ENCODE results near the gene C5AR2. TPM values are rescaled to one million over a fixed set of nuclear protein-coding genes. Genes with fewer than 3 reads are reported as not detected.
A peak's percentile ranks its signal among the peaks of the same experiment; 100 is the strongest.

C5AR2 gene
- total RNA-seq, 1 donor from 2014 or later: 6.4 TPM

DNA sequence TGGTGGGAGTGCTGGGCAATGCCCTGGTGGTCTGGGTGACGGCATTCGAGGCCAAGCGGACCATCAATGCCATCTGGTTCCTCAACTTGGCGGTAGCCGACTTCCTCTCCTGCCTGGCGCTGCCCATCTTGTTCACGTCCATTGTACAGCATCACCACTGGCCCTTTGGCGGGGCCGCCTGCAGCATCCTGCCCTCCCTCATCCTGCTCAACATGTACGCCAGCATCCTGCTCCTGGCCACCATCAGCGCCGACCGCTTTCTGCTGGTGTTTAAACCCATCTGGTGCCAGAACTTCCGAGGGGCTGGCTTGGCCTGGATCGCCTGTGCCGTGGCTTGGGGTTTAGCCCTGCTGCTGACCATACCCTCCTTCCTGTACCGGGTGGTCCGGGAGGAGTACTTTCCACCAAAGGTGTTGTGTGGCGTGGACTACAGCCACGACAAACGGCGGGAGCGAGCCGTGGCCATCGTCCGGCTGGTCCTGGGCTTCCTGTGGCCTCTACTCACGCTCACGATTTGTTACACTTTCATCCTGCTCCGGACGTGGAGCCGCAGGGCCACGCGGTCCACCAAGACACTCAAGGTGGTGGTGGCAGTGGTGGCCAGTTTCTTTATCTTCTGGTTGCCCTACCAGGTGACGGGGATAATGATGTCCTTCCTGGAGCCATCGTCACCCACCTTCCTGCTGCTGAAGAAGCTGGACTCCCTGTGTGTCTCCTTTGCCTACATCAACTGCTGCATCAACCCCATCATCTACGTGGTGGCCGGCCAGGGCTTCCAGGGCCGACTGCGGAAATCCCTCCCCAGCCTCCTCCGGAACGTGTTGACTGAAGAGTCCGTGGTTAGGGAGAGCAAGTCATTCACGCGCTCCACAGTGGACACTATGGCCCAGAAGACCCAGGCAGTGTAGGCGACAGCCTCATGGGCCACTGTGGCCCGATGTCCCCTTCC is 11.8 kb upstream of the C5AR2 start:
- TF ChIP-seq, protein P1, sequence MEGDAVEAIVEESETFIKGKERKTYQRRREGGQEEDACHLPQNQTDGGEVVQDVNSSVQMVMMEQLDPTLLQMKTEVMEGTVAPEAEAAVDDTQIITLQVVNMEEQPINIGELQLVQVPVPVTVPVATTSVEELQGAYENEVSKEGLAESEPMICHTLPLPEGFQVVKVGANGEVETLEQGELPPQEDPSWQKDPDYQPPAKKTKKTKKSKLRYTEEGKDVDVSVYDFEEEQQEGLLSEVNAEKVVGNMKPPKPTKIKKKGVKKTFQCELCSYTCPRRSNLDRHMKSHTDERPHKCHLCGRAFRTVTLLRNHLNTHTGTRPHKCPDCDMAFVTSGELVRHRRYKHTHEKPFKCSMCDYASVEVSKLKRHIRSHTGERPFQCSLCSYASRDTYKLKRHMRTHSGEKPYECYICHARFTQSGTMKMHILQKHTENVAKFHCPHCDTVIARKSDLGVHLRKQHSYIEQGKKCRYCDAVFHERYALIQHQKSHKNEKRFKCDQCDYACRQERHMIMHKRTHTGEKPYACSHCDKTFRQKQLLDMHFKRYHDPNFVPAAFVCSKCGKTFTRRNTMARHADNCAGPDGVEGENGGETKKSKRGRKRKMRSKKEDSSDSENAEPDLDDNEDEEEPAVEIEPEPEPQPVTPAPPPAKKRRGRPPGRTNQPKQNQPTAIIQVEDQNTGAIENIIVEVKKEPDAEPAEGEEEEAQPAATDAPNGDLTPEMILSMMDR (IDR thresholded peaks at IDR 0.05): no peak
- Histone ChIP-seq H3K27me3 (ENCODE audit: low read depth) (peaks cover 9% of the 10 kb centered on the region), H3K9me3 (no peaks in the 10 kb centered on the region), H3K27ac (no peak overlapping the region), H3K4me3 (no peak overlapping the region), H3K4me1 (peaks cover 4% of the 10 kb centered on the region), H3K36me3 (peaks cover 8% of the 10 kb centered on the region)
- DNase-seq (no peak), ATAC-seq (no peak)
- intact Hi-C loops (cut with DNase I): no loop called here

DNA sequence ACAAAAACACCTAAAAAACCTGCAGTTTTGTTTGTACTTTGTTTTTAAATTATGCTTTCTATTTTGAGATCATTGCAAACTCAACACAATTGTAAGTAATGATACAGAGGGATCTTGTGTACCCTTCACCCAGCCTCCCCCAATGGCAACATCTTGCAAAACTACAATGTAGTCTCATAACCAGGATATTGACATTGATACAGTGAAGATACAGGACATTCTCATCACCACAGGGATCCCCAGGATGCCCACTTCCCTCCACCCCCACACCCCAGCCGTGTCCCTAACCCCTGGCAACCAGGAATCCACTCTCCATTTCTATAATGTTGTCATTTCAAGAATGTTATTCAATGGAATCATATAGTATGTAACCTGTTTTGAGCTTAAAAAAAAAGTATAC is 10.3 kb upstream of the C5AR2 start:
- no peaks in the 10 kb centered on the region for H3K9me3 ChIP-seq
- TF ChIP-seq, protein P1 (IDR thresholded peaks at IDR 0.05): no peak
- ATAC-seq (no peak), DNase-seq (no peak)
- no peak overlapping the region for H3K4me3 ChIP-seq
- H3K27me3 ChIP-seq (ENCODE audit: low read depth): peaks cover 9% of the 10 kb centered on the region
- no peak overlapping the region for H3K27ac ChIP-seq
- intact Hi-C loops (cut with DNase I): no loop called here
- H3K36me3 ChIP-seq: peaks cover 8% of the 10 kb centered on the region
- H3K4me1 ChIP-seq: peaks cover 5% of the 10 kb centered on the region

DNA sequence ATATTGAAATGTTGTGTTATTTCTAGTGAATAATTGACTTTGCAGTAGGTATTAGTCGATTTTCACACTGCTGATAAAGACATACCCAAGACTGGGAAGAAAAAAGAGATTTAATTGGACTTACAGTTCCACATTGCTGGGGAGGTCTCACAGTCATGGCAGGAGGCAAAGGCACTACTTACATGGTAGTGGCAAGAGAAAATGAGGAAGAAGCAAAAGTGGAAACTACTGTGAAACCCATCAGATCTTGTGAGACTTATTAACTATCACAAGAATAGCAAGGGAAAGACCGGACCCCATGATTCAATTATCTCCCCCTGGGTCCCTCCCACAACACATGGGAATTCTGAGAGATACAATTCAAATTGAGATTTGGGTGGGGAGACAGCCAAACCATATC is 9.9 kb upstream of the C5AR2 start:
- H3K4me1 ChIP-seq: peaks cover 5% of the 10 kb centered on the region
- no peak for DNase-seq
- TF ChIP-seq, protein P1 (IDR thresholded peaks at IDR 0.05): no peak
- intact Hi-C loops (cut with DNase I): no loop called here
- H3K4me3 ChIP-seq: no peak overlapping the region
- peak overlapping the region; percentile 24 for H3K27ac ChIP-seq
- peaks cover 9% of the 10 kb centered on the region for H3K27me3 ChIP-seq (ENCODE audit: low read depth)
- no peak for ATAC-seq
- no peaks in the 10 kb centered on the region for H3K9me3 ChIP-seq
- peaks cover 8% of the 10 kb centered on the region for H3K36me3 ChIP-seq

DNA sequence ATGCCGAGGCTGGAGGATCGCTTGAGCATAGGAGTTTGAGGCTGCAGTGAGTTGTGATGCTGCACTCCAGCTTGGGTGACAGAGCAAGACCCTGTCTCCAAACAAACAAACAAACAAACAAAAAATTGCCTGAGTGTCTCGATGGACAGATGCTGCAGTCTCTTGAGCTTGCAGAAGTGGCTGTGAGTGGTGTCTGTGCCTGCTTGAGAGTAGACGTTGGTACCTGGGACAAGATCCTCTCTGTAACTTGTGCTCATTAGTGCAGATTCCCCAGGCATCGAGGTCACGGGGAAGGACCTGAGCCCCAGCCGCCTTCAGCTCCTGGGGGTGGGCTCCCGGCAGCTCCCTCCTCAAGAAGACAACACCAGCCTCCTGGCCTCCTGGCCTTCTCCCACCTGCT is 8.6 kb upstream of the C5AR2 start:
- peak overlapping the region; percentile 68 for H3K27ac ChIP-seq
- intact Hi-C loops (cut with DNase I): no loop called here
- no peak for ATAC-seq
- H3K4me1 ChIP-seq: peaks cover 5% of the 10 kb centered on the region
- no peaks in the 10 kb centered on the region for H3K9me3 ChIP-seq
- DNase-seq: no peak
- peaks cover 8% of the 10 kb centered on the region for H3K36me3 ChIP-seq
- peaks cover 9% of the 10 kb centered on the region for H3K27me3 ChIP-seq (ENCODE audit: low read depth)
- peak overlapping the region; percentile 19 for H3K4me3 ChIP-seq
- TF ChIP-seq, protein P1 (IDR thresholded peaks at IDR 0.05): no peak

DNA sequence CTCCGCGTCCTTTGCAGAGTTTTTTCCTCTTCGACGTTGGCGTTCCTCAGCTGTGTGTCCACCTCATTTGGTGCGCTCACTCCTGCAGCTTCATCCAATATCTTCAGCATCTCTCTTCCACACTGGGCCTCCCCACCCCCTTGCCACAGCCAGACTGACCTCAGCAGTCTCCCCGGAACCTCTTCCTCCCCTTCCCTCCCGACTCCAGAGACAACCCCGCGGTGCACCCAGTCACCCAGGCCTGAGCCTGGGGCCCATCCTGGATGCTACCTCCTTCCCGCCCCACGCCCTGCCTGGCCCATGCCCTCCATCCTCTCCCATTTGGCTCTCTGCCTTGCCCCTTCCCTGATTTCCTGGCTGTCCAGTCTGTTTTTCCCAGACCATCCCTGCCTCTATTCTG is 8.1 kb upstream of the C5AR2 start:
- Histone ChIP-seq H3K27me3 (ENCODE audit: low read depth) (peaks cover 9% of the 10 kb centered on the region), H3K27ac (peak overlapping the region; percentile 68), H3K36me3 (peaks cover 8% of the 10 kb centered on the region), H3K4me1 (peaks cover 5% of the 10 kb centered on the region), H3K4me3 (peak overlapping the region; percentile 19), H3K9me3 (no peaks in the 10 kb centered on the region)
- intact Hi-C loops (cut with DNase I): no loop called here
- no peak for DNase-seq
- TF ChIP-seq, protein P1 (IDR thresholded peaks at IDR 0.05): no peak
- ATAC-seq: peak; percentile 49 to 62

All from lower lobe of right lung (tissue), 2 donors.